ENCODE results near the gene ENAM.

- TF ChIP-seq, protein P1, sequence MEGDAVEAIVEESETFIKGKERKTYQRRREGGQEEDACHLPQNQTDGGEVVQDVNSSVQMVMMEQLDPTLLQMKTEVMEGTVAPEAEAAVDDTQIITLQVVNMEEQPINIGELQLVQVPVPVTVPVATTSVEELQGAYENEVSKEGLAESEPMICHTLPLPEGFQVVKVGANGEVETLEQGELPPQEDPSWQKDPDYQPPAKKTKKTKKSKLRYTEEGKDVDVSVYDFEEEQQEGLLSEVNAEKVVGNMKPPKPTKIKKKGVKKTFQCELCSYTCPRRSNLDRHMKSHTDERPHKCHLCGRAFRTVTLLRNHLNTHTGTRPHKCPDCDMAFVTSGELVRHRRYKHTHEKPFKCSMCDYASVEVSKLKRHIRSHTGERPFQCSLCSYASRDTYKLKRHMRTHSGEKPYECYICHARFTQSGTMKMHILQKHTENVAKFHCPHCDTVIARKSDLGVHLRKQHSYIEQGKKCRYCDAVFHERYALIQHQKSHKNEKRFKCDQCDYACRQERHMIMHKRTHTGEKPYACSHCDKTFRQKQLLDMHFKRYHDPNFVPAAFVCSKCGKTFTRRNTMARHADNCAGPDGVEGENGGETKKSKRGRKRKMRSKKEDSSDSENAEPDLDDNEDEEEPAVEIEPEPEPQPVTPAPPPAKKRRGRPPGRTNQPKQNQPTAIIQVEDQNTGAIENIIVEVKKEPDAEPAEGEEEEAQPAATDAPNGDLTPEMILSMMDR (IDR thresholded peaks at IDR 0.05; ENCODE audit: low read length), result no peak
- TF ChIP-seq EZH2 (IDR thresholded peaks at IDR 0.05; ENCODE audit: borderline replicate concordance, low read length), result no peak
These were observed at the start of gene ENAM for GRCh38 chr4:70628444-70628843.

All from OCI-LY1 (cell line).